GM12891 (cell line): ENCODE results near the gene PEX14.

Experiments used
- POLR2A ChIP-seq: IDR thresholded peaks from 2 replicates; pipeline ENCODE4 v1.6.1; 2011; ENCODE audit warnings: low read depth, low read length, control low read depth
- POLR2AphosphoS5 ChIP-seq: IDR thresholded peaks from 2 replicates; pipeline ENCODE4 v1.6.1; 2011; ENCODE audit warnings: low read depth, low read length, control low read depth
- SPI1 ChIP-seq: IDR thresholded peaks from 2 replicates; pipeline ENCODE4 v1.6.1; 2011; ENCODE audit warnings: low read depth, low read length, control low read depth

DNA sequence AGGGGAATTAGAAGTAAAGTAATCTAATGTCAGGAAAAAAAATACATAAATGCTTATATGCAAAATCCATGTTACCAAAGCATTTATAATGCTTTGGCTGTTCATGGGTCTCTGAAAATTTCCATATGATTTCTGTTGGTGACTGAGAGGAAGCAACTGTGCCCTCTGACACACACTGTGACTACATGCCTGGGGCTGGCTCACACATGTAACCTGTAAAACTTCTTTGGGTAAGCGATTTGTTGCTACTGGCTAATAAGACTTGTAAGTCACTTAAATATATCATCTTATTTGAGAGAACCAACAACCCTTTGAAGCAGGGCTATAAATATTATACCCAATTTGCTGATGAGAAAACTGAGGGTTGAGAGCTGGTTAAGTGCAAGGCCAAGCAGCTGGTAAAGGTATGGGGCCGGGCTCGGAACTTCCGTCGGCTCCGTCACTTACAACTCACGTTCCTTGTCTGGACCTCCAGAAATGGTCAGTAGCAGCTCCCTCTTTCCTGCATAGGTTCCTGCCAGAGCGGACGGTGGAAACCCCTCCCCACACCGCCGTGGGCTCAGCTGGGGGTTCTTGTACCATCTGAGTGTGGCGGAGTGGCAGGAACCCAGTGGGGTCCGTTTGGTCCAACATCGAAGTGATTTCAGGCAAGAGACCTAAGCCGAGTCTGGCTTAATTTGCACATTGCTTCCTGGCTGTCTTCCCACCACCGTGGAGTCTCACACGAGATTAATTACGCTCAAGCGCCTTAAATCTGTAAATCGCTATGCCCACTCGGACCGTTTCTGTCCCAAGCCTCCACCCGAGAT is 3.1 kb upstream of the PEX14 start:
- no peak for TF ChIP-seq POLR2A
- no peak for TF ChIP-seq POLR2AphosphoS5
- no peak for TF ChIP-seq SPI1
